ENCODE measurements around the gene SLF2.

The SLF2 gene

DNA sequence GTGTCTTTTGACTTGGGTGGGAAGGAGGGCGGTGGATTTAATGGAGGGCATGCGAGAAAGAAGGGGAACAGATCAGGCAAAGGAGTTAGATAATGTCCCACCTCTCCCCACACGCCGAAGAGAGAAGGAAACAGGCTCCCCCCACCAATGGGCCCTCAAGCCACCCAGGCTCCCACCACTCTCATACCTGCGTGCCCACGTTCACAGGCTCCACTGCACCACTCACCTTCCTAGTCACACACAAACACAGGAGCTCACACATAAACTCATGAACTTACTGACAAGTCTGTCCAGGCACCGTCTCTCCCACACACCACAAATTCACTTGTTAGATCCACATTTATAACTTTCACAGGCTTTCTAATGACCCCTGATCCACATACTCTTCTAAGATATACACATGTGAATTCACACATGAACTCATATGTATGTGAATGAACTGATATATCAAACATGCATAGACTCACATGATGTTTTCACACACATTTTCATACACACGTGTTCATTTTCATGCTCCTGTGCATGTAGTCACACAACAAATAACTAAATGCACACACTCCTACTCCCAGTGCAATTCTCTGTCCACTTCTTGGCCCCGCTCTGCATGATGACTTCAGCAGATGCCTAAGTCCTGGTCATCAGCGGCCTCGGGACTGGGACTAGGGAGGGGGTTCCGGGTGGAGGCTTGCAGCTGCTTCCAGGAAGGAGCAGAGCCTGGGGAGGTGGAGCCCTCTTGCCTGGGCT is 88.3 kb downstream of the SLF2 start:
- no peak for DNase-seq

- no peak for DNase-seq
These were observed 88.9 kb downstream of the SLF2 start for GRCh38 chr10:101001659-101002035.

GRCh38 chr10:101002456-101002855 is 89.7 kb downstream of the SLF2 start:
- no peak for DNase-seq

DNA sequence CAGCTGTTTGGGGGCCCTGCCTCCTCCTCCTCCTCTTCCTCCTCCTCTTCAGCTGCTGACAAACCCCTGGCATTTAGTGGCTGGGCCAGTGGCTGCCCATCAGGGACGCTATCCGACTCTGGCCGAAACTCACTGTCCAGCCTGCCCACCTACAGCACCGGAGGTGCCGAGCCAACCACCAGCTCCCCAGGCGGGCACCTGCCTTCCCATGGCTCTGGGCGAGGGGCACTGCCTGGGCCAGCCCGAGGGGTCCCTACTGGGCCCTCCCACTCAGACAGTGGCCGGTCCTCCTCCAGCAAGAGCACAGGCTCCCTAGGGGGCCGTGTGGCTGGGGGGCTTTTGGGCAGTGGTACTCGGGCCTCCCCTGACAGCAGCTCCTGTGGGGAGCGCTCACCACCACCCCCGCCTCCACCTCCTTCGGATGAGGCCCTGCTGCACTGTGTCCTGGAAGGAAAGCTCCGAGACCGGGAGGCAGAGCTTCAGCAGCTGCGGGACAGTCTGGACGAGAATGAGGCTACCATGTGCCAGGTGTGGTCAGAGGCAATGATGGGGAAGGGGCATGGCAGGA is 91.0 kb downstream of the SLF2 start:
- no peak for DNase-seq

GRCh38 chr10:101005361-101005760 is 92.6 kb downstream of the SLF2 start:
- no peak for DNase-seq

- DNase-seq = no peak
These were observed 93.3 kb downstream of the SLF2 start for GRCh38 chr10:101005869-101006567.

DNA sequence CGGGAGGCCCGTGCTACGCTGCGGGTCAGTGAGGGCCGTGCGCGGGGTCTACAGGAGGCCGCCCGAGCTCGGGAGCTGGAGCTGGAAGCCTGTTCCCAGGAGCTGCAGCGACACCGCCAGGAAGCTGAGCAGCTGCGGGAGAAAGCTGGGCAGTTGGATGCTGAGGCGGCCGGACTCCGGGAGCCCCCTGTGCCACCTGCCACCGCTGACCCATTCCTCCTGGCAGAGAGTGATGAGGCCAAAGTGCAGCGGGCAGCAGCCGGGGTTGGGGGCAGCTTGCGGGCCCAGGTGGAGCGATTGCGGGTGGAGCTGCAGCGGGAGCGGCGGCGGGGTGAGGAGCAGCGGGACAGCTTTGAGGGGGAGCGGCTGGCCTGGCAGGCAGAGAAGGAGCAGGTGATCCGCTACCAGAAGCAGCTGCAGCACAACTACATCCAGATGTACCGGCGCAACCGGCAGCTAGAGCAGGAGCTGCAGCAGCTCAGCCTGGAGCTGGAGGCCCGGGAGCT is 93.9 kb downstream of the SLF2 start:
- no peak for DNase-seq

- no peak for DNase-seq
These were observed 94.4 kb downstream of the SLF2 start for GRCh38 chr10:101007099-101007711.

- no peak for DNase-seq
These were observed 95.4 kb downstream of the SLF2 start for GRCh38 chr10:101007915-101008822.

- no peak for DNase-seq
These were observed 96.2 kb downstream of the SLF2 start for GRCh38 chr10:101008823-101009423.

GRCh38 chr10:101010329-101010728 is 97.6 kb downstream of the SLF2 start:
- DNase-seq = no peak

- DNase-seq = no peak
These were observed 99.0 kb downstream of the SLF2 start for GRCh38 chr10:101011517-101012423.

DNA sequence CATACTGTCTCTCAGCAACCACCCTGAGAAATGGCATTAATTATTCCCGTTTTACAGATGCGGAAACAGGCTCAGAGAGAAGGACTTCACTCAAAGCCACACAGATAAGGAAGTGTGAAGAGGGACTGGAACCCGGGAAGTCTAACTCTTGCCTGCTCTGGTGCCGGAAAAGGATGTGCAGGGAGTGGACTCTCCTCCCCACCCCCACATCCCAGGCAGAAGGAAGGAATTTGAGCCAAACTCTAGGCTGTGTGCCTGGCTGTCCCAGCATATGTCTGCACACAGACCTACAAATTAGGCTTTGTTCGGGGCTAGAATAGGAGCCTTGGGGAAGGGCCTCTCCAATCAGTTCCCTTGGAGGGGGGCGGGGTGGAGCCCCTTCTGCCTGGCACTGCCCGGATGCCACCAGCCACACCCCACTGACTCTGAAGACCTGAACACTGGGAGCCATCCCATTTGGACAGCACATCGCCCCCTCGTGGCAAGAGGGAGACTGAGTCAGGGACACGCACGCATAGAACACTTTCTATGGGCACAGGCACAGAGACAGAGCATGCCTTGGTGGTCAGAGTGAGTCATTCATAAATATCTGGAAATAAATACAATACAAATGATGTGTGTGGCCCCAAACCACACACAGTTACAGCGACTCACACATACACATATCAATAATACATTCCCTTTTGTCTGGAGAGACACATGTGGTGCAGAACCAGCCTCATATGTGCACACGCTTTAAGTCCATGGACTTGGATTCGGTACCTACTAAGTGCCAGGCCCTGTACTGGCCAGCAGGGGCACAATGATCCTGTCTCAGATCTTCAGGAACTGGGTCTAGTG is 100.0 kb downstream of the SLF2 start:
- DNase-seq = peak; percentile 81

GRCh38 chr10:101013365-101013825 is 100.6 kb downstream of the SLF2 start:
- DNase-seq = no peak

DNA sequence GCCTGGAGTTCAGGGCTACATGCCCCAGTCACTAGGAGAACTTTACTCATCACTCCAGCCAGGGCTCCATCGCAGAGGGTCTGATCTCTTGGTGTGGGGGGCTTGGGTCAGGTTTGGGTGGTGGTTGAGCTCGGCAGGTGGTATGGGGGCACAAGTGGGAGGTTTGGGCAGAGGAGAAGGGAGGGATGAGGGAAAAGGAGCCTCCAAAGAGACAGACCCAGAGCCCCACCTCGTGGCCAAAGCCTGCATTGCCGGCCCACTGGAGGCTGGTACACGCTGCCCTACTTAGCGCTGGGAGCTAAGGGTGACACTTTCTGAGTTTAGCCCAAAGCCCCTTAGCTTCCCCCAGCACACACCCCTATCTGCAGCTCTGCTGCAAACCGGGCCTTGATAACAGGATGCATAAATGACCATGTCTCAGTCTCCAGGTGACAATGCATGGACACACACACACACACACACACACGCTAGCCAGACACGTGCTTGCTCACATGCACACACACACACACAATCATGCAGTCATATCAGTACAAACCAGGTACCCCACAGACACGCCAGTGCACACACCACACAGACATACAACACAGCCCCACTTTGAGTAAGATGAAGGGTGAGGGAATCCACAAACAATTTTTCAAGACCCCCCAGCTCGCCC is 101.6 kb downstream of the SLF2 start:
- DNase-seq = peak; percentile 68

Data from CD4-positive, alpha-beta T cell treated with Interleukin-4 for 4 hours (primary cell).